Panc1 (cell line): Measurements from ENCODE around the gene PIEZO1. TPM values are rescaled to one million over a fixed set of nuclear protein-coding genes. Genes with fewer than 3 reads are reported as not detected.

Experiments
- ATAC-seq: fragments of 200-7000 bp; cut with Tn5 transposase; 2 replicates; pipeline ENCODE4 v1.9.1; 2020; ENCODE audit warnings: mild to moderate bottlenecking, moderate library complexity
- BruUV-seq: library from RNA; stranded (reverse); fragments of 400-500 nt; replicated peaks from 2 replicates; lab custom pipeline; 2021; lab: Mats Ljungman, UMichigan
- CTCF ChIA-PET: fragments of 300-600 bp; sonication (Branson Sonifier 250); formaldehyde crosslinking; loops from one replicate; lab custom pipeline; 2022; ENCODE audit warnings: antibody characterized with exemption; lab: Charles Lee
- POLR2A ChIA-PET: fragments of 300-600 bp; sonication (Branson Sonifier 250); formaldehyde crosslinking; loops from one replicate; lab custom pipeline; 2022; ENCODE audit warnings: antibody characterized with exemption; lab: Charles Lee
- DNase-seq: peaks from one replicate; pipeline ENCODE4 v3.0.0-alpha.2; 2010; ENCODE audit warnings: low read depth, low spot score
- H3K27ac ChIP-seq: 2 replicates; pipeline ENCODE4 v1.5.1; 2011; ENCODE audit warnings: mild to moderate bottlenecking, low read length, inconsistent platforms
- H3K27me3 ChIP-seq: fragments of 200-500 bp; sonication (Bioruptor generic); 2 replicates; pipeline ENCODE4 v1.6.0; 2014; ENCODE audit warnings: low read length, inconsistent platforms; ENCODE audit not compliant: control insufficient read depth, insufficient read depth
- H3K36me3 ChIP-seq: fragments of 200-500 bp; sonication (Bioruptor generic); 2 replicates; pipeline ENCODE4 v1.5.1; 2014; ENCODE audit warnings: inconsistent platforms, mild to moderate bottlenecking, low read length, moderate library complexity; ENCODE audit not compliant: control insufficient read depth, insufficient read depth
- H3K4me1 ChIP-seq: 2 replicates; pipeline ENCODE4 v1.5.1; 2011; ENCODE audit warnings: inconsistent platforms, mild to moderate bottlenecking, low read length, moderate library complexity; ENCODE audit not compliant: control insufficient read depth, insufficient read depth
- H3K4me3 ChIP-seq, 2 experiments: 2 replicates each; pipeline ENCODE4 v1.5.1; 2011 to 2012; ENCODE audit warnings: low read depth in 2 of 2, low read length in 2 of 2, mild to moderate bottlenecking in 2 of 2, inconsistent platforms in 1 of 2, moderate library complexity in 1 of 2
- H3K9me3 ChIP-seq: fragments of 200-500 bp; sonication (Bioruptor generic); 2 replicates; pipeline ENCODE4 v1.5.1; 2014; ENCODE audit warnings: low read depth, mild to moderate bottlenecking, inconsistent platforms, low read length, moderate library complexity; ENCODE audit not compliant: control insufficient read depth, insufficient read depth
- POLR2AphosphoS5 ChIP-seq: IDR thresholded peaks from 2 replicates; pipeline ENCODE4 v1.6.1; 2012; ENCODE audit warnings: mild to moderate bottlenecking, low read depth, low read length, moderate library complexity
- SIN3A ChIP-seq: IDR thresholded peaks from 2 replicates; pipeline ENCODE4 v1.6.1; 2012; ENCODE audit warnings: low read depth, mild to moderate bottlenecking, low read length, moderate library complexity, borderline replicate concordance; ENCODE audit not compliant: insufficient read depth
- TCF7L2 ChIP-seq: IDR thresholded peaks from 2 replicates; pipeline ENCODE4 v1.6.1; 2011; ENCODE audit warnings: mild to moderate bottlenecking, low read depth, low read length, inconsistent platforms
- in situ Hi-C: cut with HindIII; loops from 2 replicates; pipeline ENCODE4 v1.10.0; 2016; ENCODE audit warnings: low sequenced_read_pairs, low pct_unique_long_range_greater_than_20kb
- intact Hi-C: fragments of 100-400 bp; cut with micrococcal nuclease; formaldehyde crosslinking; loops from one replicate; pipeline ENCODE4 v1.10.0; 2022; ENCODE audit not compliant: unreplicated experiment
- total RNA-seq: library from RNA; stranded (reverse); gene quantifications from one replicate; pipeline ENCODE4 v1.2.1, GENCODE V29; 2021; ENCODE audit not compliant: unreplicated experiment
- TF ChIP-seq, protein P1 (sequence below), 2 experiments: IDR thresholded peaks; 2 replicates each; pipeline ENCODE4 v1.6.1; 2011 to 2012; ENCODE audit warnings: low read depth in 2 of 2, control low read depth in 1 of 2, low read length in 1 of 2, mild to moderate bottlenecking in 1 of 2, moderate library complexity in 1 of 2; ENCODE audit not compliant: insufficient read depth in 1 of 2
- TF ChIP-seq, protein P2 (sequence below): fragments of 450-650 bp; IDR thresholded peaks from 2 replicates; pipeline ENCODE4 v1.5.1; 2017; ENCODE audit warnings: mild to moderate bottlenecking

The PIEZO1 gene
- total RNA-seq, 1 experiment from 2014 or later = 175 TPM

- no peaks in the 10 kb centered on the region for H3K9me3 ChIP-seq
- no peaks in the 10 kb centered on the region for H3K27me3 ChIP-seq
- POLR2A ChIA-PET = no interaction called here
- no peaks in the 10 kb centered on the region; the same call in 1 of the 2 replicates for H3K4me1 ChIP-seq
- peak overlapping the region; percentile 45 to 58 for H3K4me3 ChIP-seq
- ATAC-seq (peak; percentile 54), DNase-seq (no peak)
- TF ChIP-seq POLR2AphosphoS5 (no peak), TCF7L2 (no peak), SIN3A (no peak)
- TF ChIP-seq, protein P1, sequence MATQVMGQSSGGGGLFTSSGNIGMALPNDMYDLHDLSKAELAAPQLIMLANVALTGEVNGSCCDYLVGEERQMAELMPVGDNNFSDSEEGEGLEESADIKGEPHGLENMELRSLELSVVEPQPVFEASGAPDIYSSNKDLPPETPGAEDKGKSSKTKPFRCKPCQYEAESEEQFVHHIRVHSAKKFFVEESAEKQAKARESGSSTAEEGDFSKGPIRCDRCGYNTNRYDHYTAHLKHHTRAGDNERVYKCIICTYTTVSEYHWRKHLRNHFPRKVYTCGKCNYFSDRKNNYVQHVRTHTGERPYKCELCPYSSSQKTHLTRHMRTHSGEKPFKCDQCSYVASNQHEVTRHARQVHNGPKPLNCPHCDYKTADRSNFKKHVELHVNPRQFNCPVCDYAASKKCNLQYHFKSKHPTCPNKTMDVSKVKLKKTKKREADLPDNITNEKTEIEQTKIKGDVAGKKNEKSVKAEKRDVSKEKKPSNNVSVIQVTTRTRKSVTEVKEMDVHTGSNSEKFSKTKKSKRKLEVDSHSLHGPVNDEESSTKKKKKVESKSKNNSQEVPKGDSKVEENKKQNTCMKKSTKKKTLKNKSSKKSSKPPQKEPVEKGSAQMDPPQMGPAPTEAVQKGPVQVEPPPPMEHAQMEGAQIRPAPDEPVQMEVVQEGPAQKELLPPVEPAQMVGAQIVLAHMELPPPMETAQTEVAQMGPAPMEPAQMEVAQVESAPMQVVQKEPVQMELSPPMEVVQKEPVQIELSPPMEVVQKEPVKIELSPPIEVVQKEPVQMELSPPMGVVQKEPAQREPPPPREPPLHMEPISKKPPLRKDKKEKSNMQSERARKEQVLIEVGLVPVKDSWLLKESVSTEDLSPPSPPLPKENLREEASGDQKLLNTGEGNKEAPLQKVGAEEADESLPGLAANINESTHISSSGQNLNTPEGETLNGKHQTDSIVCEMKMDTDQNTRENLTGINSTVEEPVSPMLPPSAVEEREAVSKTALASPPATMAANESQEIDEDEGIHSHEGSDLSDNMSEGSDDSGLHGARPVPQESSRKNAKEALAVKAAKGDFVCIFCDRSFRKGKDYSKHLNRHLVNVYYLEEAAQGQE (IDR thresholded peaks at IDR 0.05; ENCODE audit: insufficient read depth in 1 of 2, low read depth in 2 of 2, low read length in 1 of 2) = no peak
- TF ChIP-seq, protein P2, sequence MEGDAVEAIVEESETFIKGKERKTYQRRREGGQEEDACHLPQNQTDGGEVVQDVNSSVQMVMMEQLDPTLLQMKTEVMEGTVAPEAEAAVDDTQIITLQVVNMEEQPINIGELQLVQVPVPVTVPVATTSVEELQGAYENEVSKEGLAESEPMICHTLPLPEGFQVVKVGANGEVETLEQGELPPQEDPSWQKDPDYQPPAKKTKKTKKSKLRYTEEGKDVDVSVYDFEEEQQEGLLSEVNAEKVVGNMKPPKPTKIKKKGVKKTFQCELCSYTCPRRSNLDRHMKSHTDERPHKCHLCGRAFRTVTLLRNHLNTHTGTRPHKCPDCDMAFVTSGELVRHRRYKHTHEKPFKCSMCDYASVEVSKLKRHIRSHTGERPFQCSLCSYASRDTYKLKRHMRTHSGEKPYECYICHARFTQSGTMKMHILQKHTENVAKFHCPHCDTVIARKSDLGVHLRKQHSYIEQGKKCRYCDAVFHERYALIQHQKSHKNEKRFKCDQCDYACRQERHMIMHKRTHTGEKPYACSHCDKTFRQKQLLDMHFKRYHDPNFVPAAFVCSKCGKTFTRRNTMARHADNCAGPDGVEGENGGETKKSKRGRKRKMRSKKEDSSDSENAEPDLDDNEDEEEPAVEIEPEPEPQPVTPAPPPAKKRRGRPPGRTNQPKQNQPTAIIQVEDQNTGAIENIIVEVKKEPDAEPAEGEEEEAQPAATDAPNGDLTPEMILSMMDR = no peak
- intact Hi-C loops (no loop called here), in situ Hi-C loops (no loop called here)
- no peaks in the 10 kb centered on the region for H3K36me3 ChIP-seq
- CTCF ChIA-PET = no interaction called here
- H3K27ac ChIP-seq = no peak overlapping the region
- BruUV-seq = no TSS peak
These were observed 99.0 kb downstream of the PIEZO1 start for GRCh38 chr16:88686062-88686438.

GRCh38 chr16:88685156-88686061 lies 99.6 kb downstream of the PIEZO1 start:
- ChIA-PET CTCF (interaction anchor here (0.7 kb wide), 1 partner anchor 162 kb away, joined by 3 read pairs; no protein-coding TSS in a partner anchor), POLR2A (no interaction called here)
- in situ Hi-C loops (no loop called here), intact Hi-C loops (no loop called here)
- no peak overlapping the region for H3K27ac ChIP-seq
- H3K27me3 ChIP-seq = no peaks in the 10 kb centered on the region
- DNase-seq (no peak), ATAC-seq (peak; percentile 40)
- no peaks in the 10 kb centered on the region for H3K9me3 ChIP-seq
- H3K36me3 ChIP-seq = no peaks in the 10 kb centered on the region
- H3K4me1 ChIP-seq = no peaks in the 10 kb centered on the region; the same call in 1 of the 2 replicates
- TF ChIP-seq, protein P2 = peak; percentile 72; the same call in 1 of the 2 replicates
- TF ChIP-seq POLR2AphosphoS5 = no peak
- peak overlapping the region; percentile 45 to 58 for H3K4me3 ChIP-seq
- BruUV-seq = no TSS peak
